Liver (tissue), 9 donors: ENCODE data around the gene TRERF1. TPM values are rescaled to one million over a fixed set of nuclear protein-coding genes. Genes with fewer than 3 reads are reported as not detected.

ENCODE experiments used
- DNase-seq: peaks from one replicate; pipeline ENCODE4 v3.0.0-alpha.2; 2017; ENCODE audit warnings: low spot score
- H3K27ac ChIP-seq, 2 donors: one replicate each; pipeline ENCODE4 v1.7.0; 2013; ENCODE audit warnings: inconsistent platforms in 2 of 2, low read length in 2 of 2, control low read depth in 1 of 2, low read depth in 1 of 2, mild to moderate bottlenecking in 1 of 2
- H3K27me3 ChIP-seq, 4 donors: one replicate each; pipeline versions ENCODE4 v1.6.1 to v1.7.0; 2013; ENCODE audit warnings: low read length in 3 of 4, inconsistent platforms in 1 of 4, mild to moderate bottlenecking in 1 of 4, moderate library complexity in 1 of 4; ENCODE audit not compliant: control insufficient read depth in 4 of 4, insufficient read depth in 4 of 4
- H3K36me3 ChIP-seq, 4 donors: one replicate each; pipeline versions ENCODE4 v1.6.1 to v1.7.0; 2013; ENCODE audit warnings: low read length in 3 of 4, mild to moderate bottlenecking in 3 of 4, low read depth in 1 of 4, moderate library complexity in 1 of 4; ENCODE audit not compliant: control insufficient read depth in 4 of 4, insufficient read depth in 3 of 4
- H3K4me1 ChIP-seq, 4 donors: one replicate each; pipeline versions ENCODE4 v1.6.1 to v1.7.0; 2013; ENCODE audit warnings: low read length in 3 of 4, mild to moderate bottlenecking in 3 of 4, moderate library complexity in 1 of 4; ENCODE audit not compliant: control insufficient read depth in 4 of 4, insufficient read depth in 4 of 4
- H3K4me3 ChIP-seq, 3 donors: one replicate each; pipeline versions ENCODE4 v1.6.1 to v1.7.0; 2013; ENCODE audit warnings: low read length in 3 of 3, control low read depth in 1 of 3, low read depth in 1 of 3, mild to moderate bottlenecking in 1 of 3
- H3K9ac ChIP-seq, 2 donors: one replicate each; pipeline ENCODE4 v1.7.0; 2013; ENCODE audit warnings: low read length in 2 of 2, mild to moderate bottlenecking in 2 of 2, moderate library complexity in 2 of 2, control low read depth in 1 of 2, low read depth in 1 of 2
- H3K9me3 ChIP-seq, 4 donors: one replicate each; pipeline versions ENCODE4 v1.6.1 to v1.7.0; 2013; ENCODE audit warnings: low read length in 3 of 4; ENCODE audit not compliant: control insufficient read depth in 4 of 4
- CTCF ChIP-seq: fragments of 150-350 bp; IDR thresholded peaks from 2 replicates; pipeline ENCODE4 v1.5.1; 2017; ENCODE audit warnings: improper control_type of control experiment, low read depth, low read length; ENCODE audit not compliant: missing input control
- EGR1 ChIP-seq, 2 donors: IDR thresholded peaks; 2 replicates each; pipeline ENCODE4 v1.6.1; 2016 to 2018; ENCODE audit warnings: antibody characterized with exemption in 2 of 2, low read depth in 2 of 2
- FOXA1 ChIP-seq: IDR thresholded peaks from 2 replicates; pipeline ENCODE4 v1.6.1; 2016; ENCODE audit warnings: antibody characterized with exemption
- FOXA2 ChIP-seq: IDR thresholded peaks from 2 replicates; pipeline ENCODE4 v1.6.1; 2016; ENCODE audit warnings: antibody characterized with exemption
- GABPA ChIP-seq, 2 donors: IDR thresholded peaks in 1 of 2; conservative IDR thresholded peaks in 1 of 2; 2 replicates each; pipeline ENCODE4 v1.6.1; 2016; ENCODE audit warnings: antibody characterized with exemption in 2 of 2, mild to moderate bottlenecking in 1 of 2, moderate library complexity in 1 of 2
- HNF4A ChIP-seq, 2 donors: conservative IDR thresholded peaks; 2 replicates each; pipeline ENCODE4 v1.6.1; 2016; ENCODE audit warnings: antibody characterized with exemption in 2 of 2, mild to moderate bottlenecking in 2 of 2
- HNF4G ChIP-seq: IDR thresholded peaks from 2 replicates; pipeline ENCODE4 v1.6.1; 2016; ENCODE audit warnings: antibody characterized with exemption
- JUND ChIP-seq, 2 donors: IDR thresholded peaks; 2 replicates each; pipeline ENCODE4 v1.6.1; 2016; ENCODE audit warnings: antibody characterized with exemption in 2 of 2
- MAX ChIP-seq: IDR thresholded peaks from 2 replicates; pipeline ENCODE4 v1.6.1; 2016; ENCODE audit warnings: antibody characterized with exemption
- NR2F2 ChIP-seq: IDR thresholded peaks from 2 replicates; pipeline ENCODE4 v1.6.1; 2016; ENCODE audit warnings: antibody characterized with exemption
- RAD21 ChIP-seq, 2 donors: IDR thresholded peaks; 2 replicates each; pipeline ENCODE4 v1.6.1; 2016; ENCODE audit warnings: antibody characterized with exemption in 2 of 2, mild to moderate bottlenecking in 2 of 2
- REST ChIP-seq: IDR thresholded peaks from 2 replicates; pipeline ENCODE4 v1.6.1; 2016; ENCODE audit warnings: antibody characterized with exemption, mild to moderate bottlenecking
- TAF1 ChIP-seq: conservative IDR thresholded peaks from 2 replicates; pipeline ENCODE4 v1.6.1; 2016; ENCODE audit warnings: antibody characterized with exemption, mild to moderate bottlenecking
- YY1 ChIP-seq: IDR thresholded peaks from 2 replicates; pipeline ENCODE4 v1.6.1; 2016; ENCODE audit warnings: antibody characterized with exemption, mild to moderate bottlenecking
- ZBTB33 ChIP-seq: IDR thresholded peaks from 2 replicates; pipeline ENCODE4 v1.6.1; 2016; ENCODE audit warnings: antibody characterized with exemption
- WGBS: extraction: QIAGEN DNeasy Blood & Tissue Kit; methylation state at CpG from one replicate; pipeline ENCODE4 v1.1.7; 2013; 5-methylcytosine and 5-hydroxymethylcytosine counted together
- polyA plus RNA-seq, 2 donors: library from polyadenylated mRNA; stranded (reverse) in 1 of 2; unstranded in 1 of 2; fragments of 200-250 nt in 1 of 2; fragments of >200 nt in 1 of 2; fragmentation: Nextera tagmentation in 1 of 2; extraction: Ambion mirVana in 1 of 2; gene quantifications; one replicate each; pipeline versions ENCODE4 v1.2.1 to v1.2.3, GENCODE V29; 2013 to 2015
- total RNA-seq, 2 donors: library from RNA; depleted of rRNA; stranded (reverse); fragments of >200 nt; gene quantifications; one replicate each; pipeline ENCODE4 v1.2.3, GENCODE V29; 2014
- donor health status: healthy.
- donor health status: healthy.
- donor health status: healthy.
- donor health status: healthy.
- donor health status: healthy.

Gene TRERF1
- total and polyA plus RNA-seq, 4 donors = 0.33 to 1.3 (median 0.68) TPM

GRCh38 chr6:42257614-42258013 lies 194.1 kb downstream of the TRERF1 start:
- 90% methylated on average over 3 of the region's 3 CpGs for WGBS
- no peaks in the 10 kb centered on the region for H3K27me3 ChIP-seq
- TF ChIP-seq NR2F2 (no peak), REST (no peak), RAD21 (IDR thresholded peaks at IDR 0.05) (no peak), GABPA (IDR thresholded peaks at IDR 0.05 in 1 of 2, conservative IDR thresholded peaks at IDR 0.05 in 1 of 2) (no peak), MAX (no peak), EGR1 (IDR thresholded peaks at IDR 0.05; ENCODE audit: low read depth in 2 of 2) (no peak), JUND (IDR thresholded peaks at IDR 0.05) (no peak), FOXA2 (no peak), YY1 (no peak), TAF1 (no peak), HNF4A (conservative IDR thresholded peaks at IDR 0.05) (no peak), ZBTB33 (no peak), CTCF (no peak), FOXA1 (no peak), HNF4G (no peak)
- no peak overlapping the region for H3K27ac ChIP-seq
- H3K9me3 ChIP-seq = no peaks in the 10 kb centered on the region
- H3K4me1 ChIP-seq = peaks cover 0 to 13% (median 9%) of the 10 kb centered on the region in 4 donors
- no peak overlapping the region for H3K9ac ChIP-seq
- H3K36me3 ChIP-seq = no peaks in the 10 kb centered on the region
- DNase-seq = no peak
- no peak overlapping the region for H3K4me3 ChIP-seq

- Histone ChIP-seq H3K36me3 (no peaks in the 10 kb centered on the region), H3K27ac (no peak overlapping the region), H3K9ac (no peak overlapping the region), H3K4me3 (no peak overlapping the region), H3K27me3 (no peaks in the 10 kb centered on the region), H3K4me1 (peaks cover 2 to 18% (median 15%) of the 10 kb centered on the region in 4 donors), H3K9me3 (no peaks in the 10 kb centered on the region)
- 59% methylated on average over 3 of the region's 3 CpGs for WGBS
- no peak for TF ChIP-seq HNF4G
- peak in 1 of 2 donors; percentile 8 for TF ChIP-seq RAD21 (IDR thresholded peaks at IDR 0.05)
- TF ChIP-seq NR2F2 = peak; percentile 95
- DNase-seq = no peak
Observed at GRCh38 chr6:42257063-42257462, 194.7 kb downstream of the TRERF1 start.
